ENCODE results near the gene DOCK2.
"Not testable (repeated sequence)": the region's sequence is repeated elsewhere in the genome, so short reads cannot be mapped to it uniquely, and the experiment has no call there.

DOCK2 gene

GRCh38 chr5:170081616-170082015 lies 444.5 kb downstream of the DOCK2 start:
- H3K27ac ChIP-seq, result no peak overlapping the region
- no peak for TF ChIP-seq CTCF (conservative IDR thresholded peaks at IDR 0.05; ENCODE audit: low read depth, low read length)
- H2AFZ ChIP-seq (ENCODE audit: low read depth), result no peak overlapping the region
- H3K9ac ChIP-seq, result no peak overlapping the region
- H3K4me2 ChIP-seq, result no peak overlapping the region
- H3K36me3 ChIP-seq (ENCODE audit: insufficient read depth), result no peaks in the 10 kb centered on the region
- no peaks in the 10 kb centered on the region for H3K79me2 ChIP-seq (ENCODE audit: insufficient read depth, low read depth)
- no peaks in the 10 kb centered on the region for H3K4me1 ChIP-seq (ENCODE audit: low read depth, poor library complexity, severe bottlenecking)
- no peak overlapping the region for H3K4me3 ChIP-seq (IDR thresholded peaks at IDR 0.05; ENCODE audit: insufficient read depth, low read depth, low read length)
- H3K27me3 ChIP-seq (ENCODE audit: insufficient read depth, low read depth), result no peaks in the 10 kb centered on the region
- H4K20me1 ChIP-seq (ENCODE audit: insufficient read depth), result no peaks in the 10 kb centered on the region

- H3K4me3 ChIP-seq (IDR thresholded peaks at IDR 0.05; ENCODE audit: insufficient read depth, low read depth, low read length), result no peak overlapping the region
- no peak overlapping the region for H2AFZ ChIP-seq (ENCODE audit: low read depth)
- TF ChIP-seq CTCF (conservative IDR thresholded peaks at IDR 0.05; ENCODE audit: low read depth, low read length), result no peak
- H3K4me2 ChIP-seq, result no peak overlapping the region
- no peak overlapping the region for H3K27ac ChIP-seq
- H3K36me3 ChIP-seq (ENCODE audit: insufficient read depth), result no peaks in the 10 kb centered on the region
- no peaks in the 10 kb centered on the region for H3K79me2 ChIP-seq (ENCODE audit: insufficient read depth, low read depth)
- no peaks in the 10 kb centered on the region for H3K4me1 ChIP-seq (ENCODE audit: low read depth, poor library complexity, severe bottlenecking)
- no peaks in the 10 kb centered on the region for H3K27me3 ChIP-seq (ENCODE audit: insufficient read depth, low read depth)
- no peaks in the 10 kb centered on the region for H4K20me1 ChIP-seq (ENCODE audit: insufficient read depth)
- H3K9ac ChIP-seq, result no peak overlapping the region
These were observed 445.6 kb downstream of the DOCK2 start for GRCh38 chr5:170082701-170083100.

- Histone ChIP-seq H3K9ac (no peak overlapping the region), H3K4me1 (ENCODE audit: low read depth, poor library complexity, severe bottlenecking) (no peaks in the 10 kb centered on the region), H3K79me2 (ENCODE audit: insufficient read depth, low read depth) (no peaks in the 10 kb centered on the region), H3K36me3 (ENCODE audit: insufficient read depth) (no peaks in the 10 kb centered on the region), H3K27me3 (ENCODE audit: insufficient read depth, low read depth) (no peaks in the 10 kb centered on the region), H2AFZ (ENCODE audit: low read depth) (no peak overlapping the region), H4K20me1 (ENCODE audit: insufficient read depth) (no peaks in the 10 kb centered on the region), H3K27ac (no peak overlapping the region), H3K4me2 (no peak overlapping the region), H3K4me3 (IDR thresholded peaks at IDR 0.05; ENCODE audit: insufficient read depth, low read depth, low read length) (no peak overlapping the region)
- TF ChIP-seq CTCF (conservative IDR thresholded peaks at IDR 0.05; ENCODE audit: low read depth, low read length), result no peak
These were observed 450.2 kb downstream of the DOCK2 start for GRCh38 chr5:170087168-170087817.

- Histone ChIP-seq H3K27ac (no peak overlapping the region), H3K4me1 (ENCODE audit: low read depth, poor library complexity, severe bottlenecking) (no peaks in the 10 kb centered on the region), H2AFZ (ENCODE audit: low read depth) (no peak overlapping the region), H4K20me1 (ENCODE audit: insufficient read depth) (no peaks in the 10 kb centered on the region), H3K36me3 (ENCODE audit: insufficient read depth) (no peaks in the 10 kb centered on the region), H3K27me3 (ENCODE audit: insufficient read depth, low read depth) (no peaks in the 10 kb centered on the region), H3K4me3 (IDR thresholded peaks at IDR 0.05; ENCODE audit: insufficient read depth, low read depth, low read length) (no peak overlapping the region), H3K9ac (no peak overlapping the region), H3K4me2 (no peak overlapping the region), H3K79me2 (ENCODE audit: insufficient read depth, low read depth) (no peaks in the 10 kb centered on the region)
- no peak for TF ChIP-seq CTCF (conservative IDR thresholded peaks at IDR 0.05; ENCODE audit: low read depth, low read length)
These were observed 455.5 kb downstream of the DOCK2 start for GRCh38 chr5:170092455-170093101.

- not testable (repeated sequence) for H3K4me2 ChIP-seq; H3K9ac ChIP-seq; H3K4me3 ChIP-seq (IDR thresholded peaks at IDR 0.05; ENCODE audit: insufficient read depth, low read depth, low read length)
These were observed 457.3 kb downstream of the DOCK2 start for GRCh38 chr5:170094329-170094728.

More at GRCh38 chr5:170094329-170094728, 457.3 kb downstream of the DOCK2 start:
- not testable (repeated sequence) for H3K36me3 ChIP-seq (ENCODE audit: insufficient read depth); H2AFZ ChIP-seq (ENCODE audit: low read depth); H3K4me1 ChIP-seq (ENCODE audit: low read depth, poor library complexity, severe bottlenecking); H3K79me2 ChIP-seq (ENCODE audit: insufficient read depth, low read depth); H4K20me1 ChIP-seq (ENCODE audit: insufficient read depth); H3K27ac ChIP-seq; H3K27me3 ChIP-seq (ENCODE audit: insufficient read depth, low read depth)

Measured in KMS-11 (cell line).